ENCODE measurements around the gene EHBP1. TPM values are rescaled to one million over a fixed set of nuclear protein-coding genes. Genes with fewer than 3 reads are reported as not detected.
"Not testable (repeated sequence)": the region's sequence is repeated elsewhere in the genome, so short reads cannot be mapped to it uniquely, and the experiment has no call there.

The EHBP1 gene
- total RNA-seq, 4 donors from 2014 or later = 11.1 to 19.0 (median 15.4) TPM

DNA sequence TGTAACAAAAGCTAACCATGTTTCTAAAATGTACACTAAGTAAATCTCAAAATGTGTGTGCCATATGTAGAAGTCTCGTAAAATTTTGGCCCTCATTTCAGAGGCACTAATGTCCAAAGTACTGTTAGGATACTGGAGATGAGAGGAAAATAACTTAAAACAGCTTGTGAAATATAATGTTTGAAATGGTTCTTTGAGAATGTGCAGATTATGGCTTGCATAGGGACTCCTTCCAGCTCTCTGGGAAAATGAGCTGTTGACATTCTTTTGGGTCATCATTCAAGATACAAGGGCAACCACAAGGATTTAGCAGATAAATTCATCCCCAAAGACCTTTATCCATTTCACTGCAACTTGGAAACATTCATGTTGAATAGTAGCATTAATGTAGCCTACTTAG is 307.0 kb downstream of the EHBP1 start:
- Histone ChIP-seq H3K27ac (no peak overlapping the region), H3K4me3 (no peak overlapping the region), H3K36me3 (no peaks in the 10 kb centered on the region), H3K9me3 (no peaks in the 10 kb centered on the region), H3K4me1 (no peaks in the 10 kb centered on the region), H3K27me3 (no peaks in the 10 kb centered on the region)
- DNase-seq = no peak
- TF ChIP-seq, protein P1, sequence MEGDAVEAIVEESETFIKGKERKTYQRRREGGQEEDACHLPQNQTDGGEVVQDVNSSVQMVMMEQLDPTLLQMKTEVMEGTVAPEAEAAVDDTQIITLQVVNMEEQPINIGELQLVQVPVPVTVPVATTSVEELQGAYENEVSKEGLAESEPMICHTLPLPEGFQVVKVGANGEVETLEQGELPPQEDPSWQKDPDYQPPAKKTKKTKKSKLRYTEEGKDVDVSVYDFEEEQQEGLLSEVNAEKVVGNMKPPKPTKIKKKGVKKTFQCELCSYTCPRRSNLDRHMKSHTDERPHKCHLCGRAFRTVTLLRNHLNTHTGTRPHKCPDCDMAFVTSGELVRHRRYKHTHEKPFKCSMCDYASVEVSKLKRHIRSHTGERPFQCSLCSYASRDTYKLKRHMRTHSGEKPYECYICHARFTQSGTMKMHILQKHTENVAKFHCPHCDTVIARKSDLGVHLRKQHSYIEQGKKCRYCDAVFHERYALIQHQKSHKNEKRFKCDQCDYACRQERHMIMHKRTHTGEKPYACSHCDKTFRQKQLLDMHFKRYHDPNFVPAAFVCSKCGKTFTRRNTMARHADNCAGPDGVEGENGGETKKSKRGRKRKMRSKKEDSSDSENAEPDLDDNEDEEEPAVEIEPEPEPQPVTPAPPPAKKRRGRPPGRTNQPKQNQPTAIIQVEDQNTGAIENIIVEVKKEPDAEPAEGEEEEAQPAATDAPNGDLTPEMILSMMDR (IDR thresholded peaks at IDR 0.05 in 4 of 5, conservative IDR thresholded peaks at IDR 0.05 in 1 of 5) = no peak
- no peak for TF ChIP-seq POLR2A (IDR thresholded peaks at IDR 0.05)
- ATAC-seq = no peak
- in situ Hi-C loops (cut with MboI; ENCODE audit: low sequenced_read_pairs in 4 of 4) (no loop called here), intact Hi-C loops (cut with DNase I; ENCODE audit: low total_unique reads) (no loop called here)

GRCh38 chr2:63013438-63013837 is 307.9 kb downstream of the EHBP1 start:
- ATAC-seq (no peak), DNase-seq (no peak)
- Histone ChIP-seq H3K36me3 (no peaks in the 10 kb centered on the region), H3K27me3 (no peaks in the 10 kb centered on the region), H3K4me1 (no peaks in the 10 kb centered on the region), H3K9me3 (no peaks in the 10 kb centered on the region), H3K4me3 (no peak overlapping the region), H3K27ac (no peak overlapping the region)
- in situ Hi-C loops (cut with MboI; ENCODE audit: low sequenced_read_pairs in 4 of 4) = no loop called here
- TF ChIP-seq, protein P1 (IDR thresholded peaks at IDR 0.05 in 4 of 5, conservative IDR thresholded peaks at IDR 0.05 in 1 of 5) = no peak
- TF ChIP-seq POLR2A (IDR thresholded peaks at IDR 0.05) = no peak
- intact Hi-C loops (cut with DNase I; ENCODE audit: low total_unique reads) = no loop called here

DNA sequence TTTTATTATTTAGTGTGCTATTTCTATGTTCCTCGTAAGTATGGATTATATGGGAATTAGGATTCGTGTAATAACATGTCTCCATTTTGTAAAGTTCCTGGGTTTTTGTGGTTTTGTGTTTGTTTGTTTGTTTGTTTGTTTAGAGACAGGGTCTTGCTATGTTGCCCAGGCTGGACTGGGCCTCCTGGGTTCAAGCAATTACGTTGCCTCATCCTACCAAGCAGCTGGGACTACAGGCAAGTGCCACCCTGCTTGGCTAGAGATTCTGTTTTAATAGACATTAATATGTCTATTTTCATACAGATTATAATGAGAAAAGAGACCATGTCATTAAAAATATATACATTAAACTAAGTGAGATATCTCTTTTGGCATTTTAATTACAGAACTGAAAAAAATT is 309.9 kb downstream of the EHBP1 start:
- H3K9me3 ChIP-seq = no peaks in the 10 kb centered on the region
- no peak for TF ChIP-seq POLR2A (IDR thresholded peaks at IDR 0.05)
- TF ChIP-seq, protein P1 (IDR thresholded peaks at IDR 0.05 in 4 of 5, conservative IDR thresholded peaks at IDR 0.05 in 1 of 5) = no peak
- no peak overlapping the region for H3K27ac ChIP-seq
- no peak overlapping the region for H3K4me3 ChIP-seq
- DNase-seq = no peak
- in situ Hi-C loops (cut with MboI; ENCODE audit: low sequenced_read_pairs in 4 of 4) (no loop called here), intact Hi-C loops (cut with DNase I; ENCODE audit: low total_unique reads) (no loop called here)
- no peaks in the 10 kb centered on the region for H3K27me3 ChIP-seq
- no peak for ATAC-seq
- H3K36me3 ChIP-seq = no peaks in the 10 kb centered on the region
- H3K4me1 ChIP-seq = no peaks in the 10 kb centered on the region

DNA sequence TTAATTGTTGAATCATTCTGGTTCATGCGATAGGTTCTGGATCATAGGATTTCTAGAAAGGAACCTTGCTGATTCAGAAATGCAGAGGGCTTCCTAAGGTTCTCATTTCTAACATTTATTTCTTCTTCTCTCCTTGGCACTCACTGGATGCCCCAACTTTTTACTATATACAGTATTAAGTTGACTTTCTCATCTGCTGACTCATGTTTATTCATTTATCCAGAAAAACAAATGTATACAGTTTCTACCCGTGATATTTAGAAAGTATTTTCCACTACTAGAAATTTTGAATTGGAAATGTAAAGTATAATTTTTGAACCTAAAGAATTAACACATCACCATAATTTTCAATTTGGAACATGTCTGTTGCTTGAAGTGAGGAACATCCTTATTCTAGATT is 312.9 kb downstream of the EHBP1 start:
- ATAC-seq (no peak), DNase-seq (no peak)
- H3K27ac ChIP-seq = no peak overlapping the region
- intact Hi-C loops (cut with DNase I; ENCODE audit: low total_unique reads) (no loop called here), in situ Hi-C loops (cut with MboI; ENCODE audit: low sequenced_read_pairs in 4 of 4) (no loop called here)
- H3K36me3 ChIP-seq = no peaks in the 10 kb centered on the region
- no peaks in the 10 kb centered on the region for H3K9me3 ChIP-seq
- no peaks in the 10 kb centered on the region for H3K4me1 ChIP-seq
- no peak for TF ChIP-seq POLR2A (IDR thresholded peaks at IDR 0.05)
- TF ChIP-seq, protein P1 (IDR thresholded peaks at IDR 0.05 in 4 of 5, conservative IDR thresholded peaks at IDR 0.05 in 1 of 5) = no peak
- no peaks in the 10 kb centered on the region for H3K27me3 ChIP-seq
- H3K4me3 ChIP-seq = no peak overlapping the region

DNA sequence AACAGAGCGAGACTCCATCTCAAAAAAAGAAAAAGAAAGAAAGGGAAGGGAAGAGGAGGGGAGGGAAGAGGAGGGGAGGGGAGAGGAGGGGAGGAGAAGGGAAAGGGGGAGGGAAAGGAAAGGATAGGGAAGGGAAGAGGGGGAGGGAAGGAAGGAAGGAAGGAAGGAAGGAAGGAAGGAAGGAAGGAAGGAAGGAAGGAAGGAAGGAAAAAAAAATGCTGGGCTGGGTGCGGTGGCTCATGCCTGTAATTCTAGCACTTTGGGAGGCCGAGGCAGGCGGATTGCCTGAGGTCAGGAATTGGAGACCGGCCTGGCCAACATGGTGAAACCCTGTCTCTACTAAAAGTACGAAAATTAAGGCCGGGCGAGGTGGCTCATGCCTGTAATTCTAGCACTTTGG is 314.2 kb downstream of the EHBP1 start:
- H3K27ac ChIP-seq; H3K4me1 ChIP-seq; intact Hi-C loops (cut with DNase I; ENCODE audit: low total_unique reads); DNase-seq; H3K27me3 ChIP-seq; H3K4me3 ChIP-seq; H3K36me3 ChIP-seq; H3K9me3 ChIP-seq; in situ Hi-C loops (cut with MboI; ENCODE audit: low sequenced_read_pairs in 4 of 4); ATAC-seq: not testable (repeated sequence)

Measured in gastrocnemius medialis (tissue), 4 donors.